ENCODE data around the gene RBPJ. TPM values are rescaled to one million over a fixed set of nuclear protein-coding genes. Genes with fewer than 3 reads are reported as not detected.

RBPJ gene
- total RNA-seq, 2 experiments from 2014 or later = 150 to 151 TPM

DNA sequence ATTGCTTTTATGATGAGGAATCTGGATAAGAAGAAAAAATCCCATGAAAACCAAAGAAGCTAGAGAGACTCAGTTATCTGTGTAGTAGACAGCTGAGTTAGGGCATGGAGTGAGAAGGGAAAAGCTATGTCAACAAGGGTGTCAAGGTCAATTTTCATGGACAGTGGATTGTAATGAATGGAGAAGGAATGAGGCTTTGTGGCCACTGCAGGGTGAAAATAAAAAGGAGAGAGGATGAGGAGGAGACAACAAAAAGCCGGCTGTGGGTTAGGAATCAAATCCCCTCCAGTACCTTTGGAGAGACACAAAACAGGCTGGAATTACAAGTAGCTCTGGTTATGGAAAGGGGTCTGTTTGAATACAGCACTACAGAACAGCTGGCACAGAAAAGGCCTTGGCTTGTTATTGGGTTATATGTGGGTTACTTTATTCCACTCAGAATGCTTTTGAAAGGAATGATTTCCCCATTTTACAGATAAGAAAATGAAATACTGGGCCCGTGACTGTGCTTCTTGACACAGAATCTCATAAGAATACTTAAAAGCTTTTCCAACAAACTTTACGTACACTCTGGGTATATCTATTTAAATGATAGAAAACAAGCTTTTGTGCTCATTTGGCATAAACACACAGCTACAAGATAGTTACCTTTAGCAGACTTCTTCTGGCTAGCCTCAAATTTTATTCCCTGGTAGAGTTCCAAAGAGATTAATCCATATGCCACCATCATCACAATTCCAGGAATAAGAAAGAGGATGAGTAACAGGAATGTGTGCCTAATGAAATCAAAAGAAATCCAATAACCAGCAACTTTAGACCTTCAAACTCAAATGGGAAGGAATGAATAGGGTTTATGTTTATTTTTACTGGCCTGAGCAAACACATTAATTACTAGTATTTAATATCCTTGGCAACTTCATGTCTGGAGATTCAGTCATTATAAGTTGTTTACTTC lies 162.0 kb downstream of the RBPJ start:
- ATAC-seq (no peak), DNase-seq (no peak)
- Mint-ChIP-seq H3K4me1 (ENCODE audit: low read depth) (no peaks in the 10 kb centered on the region), H3K36me3 (ENCODE audit: low read depth) (no peaks in the 10 kb centered on the region), H3K9me3 (no peaks in the 10 kb centered on the region), H3K27me3 (no peaks in the 10 kb centered on the region), H3K27ac (no peak overlapping the region), H3K4me3 (no peak overlapping the region)
- POLR2A ChIA-PET = interaction anchor here (0.7 kb wide), 1 partner anchor 11 kb away, joined by 3 read pairs; no protein-coding TSS in a partner anchor
- CTCF ChIA-PET = interaction anchor here (1.1 kb wide), 1 partner anchor 16 kb away, joined by 3 read pairs; no protein-coding TSS in a partner anchor
- TF ChIP-seq, protein P1, sequence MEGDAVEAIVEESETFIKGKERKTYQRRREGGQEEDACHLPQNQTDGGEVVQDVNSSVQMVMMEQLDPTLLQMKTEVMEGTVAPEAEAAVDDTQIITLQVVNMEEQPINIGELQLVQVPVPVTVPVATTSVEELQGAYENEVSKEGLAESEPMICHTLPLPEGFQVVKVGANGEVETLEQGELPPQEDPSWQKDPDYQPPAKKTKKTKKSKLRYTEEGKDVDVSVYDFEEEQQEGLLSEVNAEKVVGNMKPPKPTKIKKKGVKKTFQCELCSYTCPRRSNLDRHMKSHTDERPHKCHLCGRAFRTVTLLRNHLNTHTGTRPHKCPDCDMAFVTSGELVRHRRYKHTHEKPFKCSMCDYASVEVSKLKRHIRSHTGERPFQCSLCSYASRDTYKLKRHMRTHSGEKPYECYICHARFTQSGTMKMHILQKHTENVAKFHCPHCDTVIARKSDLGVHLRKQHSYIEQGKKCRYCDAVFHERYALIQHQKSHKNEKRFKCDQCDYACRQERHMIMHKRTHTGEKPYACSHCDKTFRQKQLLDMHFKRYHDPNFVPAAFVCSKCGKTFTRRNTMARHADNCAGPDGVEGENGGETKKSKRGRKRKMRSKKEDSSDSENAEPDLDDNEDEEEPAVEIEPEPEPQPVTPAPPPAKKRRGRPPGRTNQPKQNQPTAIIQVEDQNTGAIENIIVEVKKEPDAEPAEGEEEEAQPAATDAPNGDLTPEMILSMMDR (IDR thresholded peaks at IDR 0.05) = no peak
- intact Hi-C loops (cut with micrococcal nuclease) = no loop called here

- DNase-seq (no peak), ATAC-seq (no peak)
- Mint-ChIP-seq H3K9me3 (no peaks in the 10 kb centered on the region), H3K4me1 (ENCODE audit: low read depth) (no peaks in the 10 kb centered on the region), H3K27me3 (peaks cover 5% of the 10 kb centered on the region), H3K36me3 (ENCODE audit: low read depth) (no peaks in the 10 kb centered on the region), H3K27ac (no peak overlapping the region), H3K4me3 (no peak overlapping the region)
- TF ChIP-seq, protein P1 (IDR thresholded peaks at IDR 0.05) = no peak
- intact Hi-C loops (cut with micrococcal nuclease) = no loop called here
- CTCF ChIA-PET = no interaction called here
- POLR2A ChIA-PET = interaction anchor here (0.7 kb wide), 1 partner anchor 13 kb away, joined by 3 read pairs; no protein-coding TSS in a partner anchor
These were observed 163.3 kb downstream of the RBPJ start for GRCh38 chr4:26484032-26484515.

DNA sequence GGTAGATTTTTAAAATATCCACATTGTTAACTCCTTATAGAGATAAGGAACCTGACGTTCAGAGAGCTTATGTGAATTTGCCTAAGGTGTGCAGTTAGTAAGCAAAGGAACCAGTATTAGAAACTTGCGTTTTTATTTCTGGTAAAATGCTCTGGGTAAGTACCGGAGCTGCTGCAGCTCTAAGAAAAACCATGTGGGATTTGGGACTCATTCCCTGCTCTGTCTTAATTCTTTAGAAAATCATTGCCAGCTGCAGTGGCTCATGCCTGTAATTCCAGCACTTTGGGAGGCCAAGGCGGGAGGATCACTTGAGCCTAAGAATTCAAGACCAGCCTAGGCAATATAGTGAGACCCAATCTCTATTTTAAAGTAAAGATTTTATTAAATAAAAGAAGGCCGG lies 163.7 kb downstream of the RBPJ start:
- peaks cover 7% of the 10 kb centered on the region for H3K27me3 Mint-ChIP-seq
- CTCF ChIA-PET = no interaction called here
- H3K4me3 Mint-ChIP-seq = no peak overlapping the region
- ATAC-seq = no peak
- no peaks in the 10 kb centered on the region for H3K9me3 Mint-ChIP-seq
- H3K36me3 Mint-ChIP-seq (ENCODE audit: low read depth) = no peaks in the 10 kb centered on the region
- DNase-seq = no peak
- POLR2A ChIA-PET = no interaction called here
- no peak overlapping the region for H3K27ac Mint-ChIP-seq
- H3K4me1 Mint-ChIP-seq (ENCODE audit: low read depth) = no peaks in the 10 kb centered on the region
- intact Hi-C loops (cut with micrococcal nuclease) = no loop called here
- TF ChIP-seq, protein P1 (IDR thresholded peaks at IDR 0.05) = no peak

Other genes starting within 250 kb of the RBPJ start
- gene CCKAR, start 169.5 kb downstream of the RBPJ start, total RNA-seq = not detected